T-helper 1 cell treated with Interleukin-12 subunit alpha and Interleukin-12 subunit beta and Interleukin-4 antibody, amounts not matched to agents 30 ng/mL and 1 ng/mL, for 36 hours (primary cell): ENCODE results near the gene CTTNBP2NL. TPM values are rescaled to one million over a fixed set of nuclear protein-coding genes. Genes with fewer than 3 reads are reported as not detected.
"Not testable (repeated sequence)": the region's sequence is repeated elsewhere in the genome, so short reads cannot be mapped to it uniquely, and the experiment has no call there.

ENCODE experiments used
- intact Hi-C: fragments of 100-400 bp; cut with micrococcal nuclease; formaldehyde crosslinking; loops from one replicate; pipeline ENCODE4 v1.15.1; 2024
- total RNA-seq: library from RNA; stranded (reverse); gene quantifications from 2 replicates; pipeline ENCODE4 v1.2.3, GENCODE V29; 2022

The CTTNBP2NL gene
- total RNA-seq, 1 donor from 2014 or later: 3.1 TPM

GRCh38 chr1:112458756-112459155 lies 62.7 kb downstream of the CTTNBP2NL start:
- intact Hi-C loops: no loop called here

GRCh38 chr1:112460615-112461014 lies 64.6 kb downstream of the CTTNBP2NL start:
- intact Hi-C loops: no loop called here

- intact Hi-C loops: no loop called here
Measured at GRCh38 chr1:112461200-112461871, 65.3 kb downstream of the CTTNBP2NL start.

- intact Hi-C loops: no loop called here
Measured at GRCh38 chr1:112462953-112463279, 66.9 kb downstream of the CTTNBP2NL start.

GRCh38 chr1:112464501-112464900 lies 68.5 kb downstream of the CTTNBP2NL start:
- intact Hi-C loops: no loop called here

GRCh38 chr1:112465122-112465521 lies 69.1 kb downstream of the CTTNBP2NL start:
- intact Hi-C loops: no loop called here

GRCh38 chr1:112466078-112466660 lies 70.2 kb downstream of the CTTNBP2NL start:
- intact Hi-C loops: loop anchor here (1.0 to 2.0 kb wide), 9 partner anchors 35 to 249 kb away; partner anchors contain the start of genes CTTNBP2NL, PPM1J and WNT2B

GRCh38 chr1:112470324-112470723 lies 74.3 kb downstream of the CTTNBP2NL start:
- intact Hi-C loops: not testable (repeated sequence)

GRCh38 chr1:112470966-112471365 lies 75.0 kb downstream of the CTTNBP2NL start:
- intact Hi-C loops: no loop called here

- intact Hi-C loops: no loop called here
Measured at GRCh38 chr1:112472142-112472541, 76.1 kb downstream of the CTTNBP2NL start.

GRCh38 chr1:112477550-112477949 lies 81.5 kb downstream of the CTTNBP2NL start:
- intact Hi-C loops: no loop called here

- intact Hi-C loops: no loop called here
Measured at GRCh38 chr1:112478314-112478713, 82.3 kb downstream of the CTTNBP2NL start.

- intact Hi-C loops: not testable (repeated sequence)
Measured at GRCh38 chr1:112486063-112486462, 90.0 kb downstream of the CTTNBP2NL start.

- intact Hi-C loops: not testable (repeated sequence)
Measured at GRCh38 chr1:112487686-112488085, 91.7 kb downstream of the CTTNBP2NL start.

- intact Hi-C loops: no loop called here
Measured at GRCh38 chr1:112488141-112488540, 92.1 kb downstream of the CTTNBP2NL start.

GRCh38 chr1:112492076-112492475 lies 96.1 kb downstream of the CTTNBP2NL start:
- intact Hi-C loops: no loop called here

GRCh38 chr1:112493351-112493750 lies 97.3 kb downstream of the CTTNBP2NL start:
- intact Hi-C loops: no loop called here

GRCh38 chr1:112496290-112496689 lies 100.3 kb downstream of the CTTNBP2NL start:
- intact Hi-C loops: no loop called here

GRCh38 chr1:112501810-112502641 lies 106.0 kb downstream of the CTTNBP2NL start:
- intact Hi-C loops: loop anchor here (1.0 to 10.0 kb wide), 5 partner anchors 35 to 453 kb away; partner anchors contain the start of genes MOV10, RHOC and SLC16A1

GRCh38 chr1:112502826-112503225 lies 106.8 kb downstream of the CTTNBP2NL start:
- intact Hi-C loops: loop anchor here (10.0 kb wide), 2 partner anchors 172 to 452 kb away; partner anchors contain the start of genes MOV10 and SLC16A1

- intact Hi-C loops: loop anchor here (10.0 kb wide), 2 partner anchors 171 to 451 kb away; partner anchors contain the start of genes MOV10 and SLC16A1
Measured at GRCh38 chr1:112504001-112504660, 108.1 kb downstream of the CTTNBP2NL start.
